ENCODE results near the gene GNB5. TPM values are rescaled to one million over a fixed set of nuclear protein-coding genes. Genes with fewer than 3 reads are reported as not detected.

The GNB5 gene
- total RNA-seq, 4 donors from 2014 or later: 12.2 to 24.0 (median 17.2) TPM

DNA sequence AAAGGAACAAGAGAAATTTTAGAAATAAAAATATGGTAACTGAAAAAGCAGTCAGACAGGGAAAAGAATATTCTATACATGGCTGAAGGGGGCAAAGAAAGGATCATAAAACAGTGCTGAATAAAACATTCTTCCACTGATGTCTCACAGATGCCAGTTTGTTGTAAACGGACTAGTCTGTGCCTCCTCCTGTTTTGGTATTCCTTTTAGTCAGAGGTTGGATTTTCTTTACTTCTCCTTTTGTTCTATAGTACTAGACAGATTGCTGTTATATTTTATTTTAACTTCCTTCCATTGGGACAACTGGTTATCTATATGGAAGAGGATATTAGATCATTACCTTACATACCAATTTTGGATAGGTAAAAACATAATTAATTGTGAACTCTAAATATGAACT, 16.0 kb upstream of the GNB5 start:
- TF ChIP-seq, protein P1, sequence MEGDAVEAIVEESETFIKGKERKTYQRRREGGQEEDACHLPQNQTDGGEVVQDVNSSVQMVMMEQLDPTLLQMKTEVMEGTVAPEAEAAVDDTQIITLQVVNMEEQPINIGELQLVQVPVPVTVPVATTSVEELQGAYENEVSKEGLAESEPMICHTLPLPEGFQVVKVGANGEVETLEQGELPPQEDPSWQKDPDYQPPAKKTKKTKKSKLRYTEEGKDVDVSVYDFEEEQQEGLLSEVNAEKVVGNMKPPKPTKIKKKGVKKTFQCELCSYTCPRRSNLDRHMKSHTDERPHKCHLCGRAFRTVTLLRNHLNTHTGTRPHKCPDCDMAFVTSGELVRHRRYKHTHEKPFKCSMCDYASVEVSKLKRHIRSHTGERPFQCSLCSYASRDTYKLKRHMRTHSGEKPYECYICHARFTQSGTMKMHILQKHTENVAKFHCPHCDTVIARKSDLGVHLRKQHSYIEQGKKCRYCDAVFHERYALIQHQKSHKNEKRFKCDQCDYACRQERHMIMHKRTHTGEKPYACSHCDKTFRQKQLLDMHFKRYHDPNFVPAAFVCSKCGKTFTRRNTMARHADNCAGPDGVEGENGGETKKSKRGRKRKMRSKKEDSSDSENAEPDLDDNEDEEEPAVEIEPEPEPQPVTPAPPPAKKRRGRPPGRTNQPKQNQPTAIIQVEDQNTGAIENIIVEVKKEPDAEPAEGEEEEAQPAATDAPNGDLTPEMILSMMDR (IDR thresholded peaks at IDR 0.05; ENCODE audit: low read depth): no peak

DNA sequence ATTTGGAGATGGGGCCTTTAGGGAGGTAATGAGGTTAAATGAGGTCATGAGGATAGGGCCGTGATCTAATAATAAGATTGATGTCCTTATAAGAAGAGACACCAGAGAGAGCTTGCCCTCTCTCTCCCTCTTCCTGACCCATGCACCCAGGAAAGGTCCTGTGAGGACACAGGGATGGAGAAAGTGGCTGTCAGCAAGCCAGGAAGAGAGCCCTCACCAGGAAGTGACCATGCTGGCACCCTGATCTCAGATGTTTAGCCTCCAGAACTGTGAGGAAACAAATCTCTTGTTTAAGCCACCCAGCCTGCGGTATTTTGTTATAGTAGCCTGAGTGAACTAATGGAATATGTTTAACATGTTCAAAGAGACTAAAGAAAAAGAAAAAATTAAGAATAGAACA, 15.3 kb upstream of the GNB5 start:
- TF ChIP-seq, protein P1 (IDR thresholded peaks at IDR 0.05; ENCODE audit: low read depth): no peak

DNA sequence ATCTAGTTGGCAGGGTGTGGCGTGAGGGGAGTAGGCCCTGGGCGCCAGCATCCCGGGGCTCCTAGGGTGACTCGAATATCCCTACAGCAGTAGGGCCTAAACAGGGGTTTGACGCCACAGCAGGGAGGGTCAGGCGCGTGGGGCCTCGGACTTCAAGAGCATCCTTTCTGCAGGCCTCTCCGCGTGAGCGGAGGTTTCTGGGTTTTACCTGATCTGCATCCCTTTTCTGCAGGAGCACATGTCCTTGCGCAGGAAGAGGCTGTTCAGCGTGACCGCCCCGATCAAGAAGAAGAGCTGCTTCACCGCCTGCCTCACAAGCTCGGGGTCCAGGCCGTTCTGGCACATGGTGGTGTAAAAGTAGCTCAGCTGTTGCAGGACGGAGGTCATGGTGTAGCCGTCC, 13.5 kb upstream of the GNB5 start:
- TF ChIP-seq, protein P1 (IDR thresholded peaks at IDR 0.05; ENCODE audit: low read depth): no peak

DNA sequence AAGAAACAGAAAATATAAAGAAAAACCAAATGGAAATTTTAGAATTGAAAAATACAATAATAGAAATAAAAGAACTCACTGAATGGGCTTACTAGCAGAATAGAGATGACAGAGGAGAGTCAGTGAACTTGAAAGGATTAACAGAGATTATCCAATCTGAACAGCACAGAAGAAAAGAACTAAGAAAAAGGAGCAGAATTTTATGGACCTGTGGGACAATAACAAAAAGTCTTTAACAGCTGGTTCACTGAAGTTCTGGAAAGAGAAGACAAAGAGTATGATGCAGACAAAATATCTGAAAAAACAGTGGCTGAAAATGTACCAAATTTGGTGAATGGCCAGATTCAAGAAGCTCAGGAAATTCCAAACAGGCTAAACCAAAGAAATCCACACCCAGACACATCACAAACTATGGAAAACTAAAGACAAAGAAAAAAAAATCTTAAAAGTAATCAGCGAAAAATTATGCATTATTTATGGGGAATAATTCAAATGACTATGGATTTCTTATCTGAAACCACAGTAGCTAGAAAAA, 9.7 kb upstream of the GNB5 start:
- TF ChIP-seq, protein P1 (IDR thresholded peaks at IDR 0.05; ENCODE audit: low read depth): no peak

DNA sequence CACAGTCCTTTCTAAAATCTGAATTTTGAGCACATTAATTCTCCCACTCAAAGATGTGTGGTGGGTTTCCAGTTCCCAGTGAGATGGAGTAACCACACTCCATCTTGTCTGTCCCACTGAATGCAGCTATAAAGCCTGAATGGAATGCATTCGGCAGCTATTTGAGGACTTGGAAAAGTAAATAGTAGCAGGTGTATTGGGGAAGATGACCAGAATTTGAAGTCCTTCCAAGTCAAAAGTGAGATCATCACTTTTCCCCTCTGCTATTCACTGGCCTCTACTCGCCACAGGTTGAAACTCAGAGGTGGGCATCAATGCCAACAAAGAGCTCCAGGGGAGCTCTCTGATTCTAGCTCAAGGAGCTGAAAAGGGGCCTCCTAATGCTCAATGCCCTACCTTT, 8.1 kb upstream of the GNB5 start:
- TF ChIP-seq, protein P1 (IDR thresholded peaks at IDR 0.05; ENCODE audit: low read depth): no peak

DNA sequence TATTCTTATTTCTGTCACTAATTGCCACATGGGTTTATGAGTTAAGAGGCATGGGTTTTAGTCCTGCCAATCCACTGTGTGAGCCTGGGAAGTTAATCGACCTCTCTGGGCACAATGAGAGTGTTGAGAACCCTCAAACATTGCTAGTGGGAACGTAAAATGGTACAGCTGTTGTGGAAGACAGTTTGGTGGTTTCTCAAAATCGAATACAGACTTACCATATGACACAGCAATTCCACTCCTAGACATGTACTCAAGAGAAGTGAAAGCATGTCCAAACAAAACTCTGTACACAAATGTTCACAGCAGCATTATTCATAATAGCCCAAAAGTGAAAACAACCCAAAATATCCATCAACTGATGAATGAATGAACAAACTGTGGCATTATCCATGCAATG, 5.7 kb upstream of the GNB5 start:
- TF ChIP-seq, protein P1 (IDR thresholded peaks at IDR 0.05; ENCODE audit: low read depth): no peak

DNA sequence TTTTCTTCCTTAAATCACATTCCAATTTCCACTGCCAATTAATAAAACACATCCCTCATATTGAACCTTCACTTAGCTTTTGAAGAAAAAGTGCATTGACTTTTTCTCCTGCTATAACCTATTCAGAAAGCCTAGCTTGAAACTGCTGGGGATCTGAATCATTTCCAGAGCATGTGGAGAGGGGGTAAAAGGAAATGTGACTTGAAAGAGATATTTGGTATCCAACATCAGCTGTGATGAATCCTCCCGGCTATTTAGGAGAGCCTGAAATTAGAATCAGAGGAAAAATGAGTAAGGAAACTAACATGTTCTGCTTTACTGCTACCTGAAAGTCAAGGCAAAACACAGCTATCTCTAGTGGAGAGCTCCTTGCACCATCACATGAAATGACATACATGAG, 2.6 kb upstream of the GNB5 start:
- TF ChIP-seq, protein P1 (IDR thresholded peaks at IDR 0.05; ENCODE audit: low read depth): no peak

Data from subcutaneous adipose tissue (tissue), 4 donors.